HG03095 (cell line): Measurements from ENCODE around the gene BTN2A1.
A peak's percentile ranks its signal among the peaks of the same experiment; 100 is the strongest.
"Not testable (repeated sequence)": the region's sequence is repeated elsewhere in the genome, so short reads cannot be mapped to it uniquely, and the experiment has no call there.

Experiments used
- ATAC-seq: cut with Tn5 transposase; IDR thresholded peaks from one replicate; pipeline ENCODE4 v1.9.1; 2021; ENCODE audit warnings: moderate library complexity; ENCODE audit not compliant: unreplicated experiment

The BTN2A1 gene

DNA sequence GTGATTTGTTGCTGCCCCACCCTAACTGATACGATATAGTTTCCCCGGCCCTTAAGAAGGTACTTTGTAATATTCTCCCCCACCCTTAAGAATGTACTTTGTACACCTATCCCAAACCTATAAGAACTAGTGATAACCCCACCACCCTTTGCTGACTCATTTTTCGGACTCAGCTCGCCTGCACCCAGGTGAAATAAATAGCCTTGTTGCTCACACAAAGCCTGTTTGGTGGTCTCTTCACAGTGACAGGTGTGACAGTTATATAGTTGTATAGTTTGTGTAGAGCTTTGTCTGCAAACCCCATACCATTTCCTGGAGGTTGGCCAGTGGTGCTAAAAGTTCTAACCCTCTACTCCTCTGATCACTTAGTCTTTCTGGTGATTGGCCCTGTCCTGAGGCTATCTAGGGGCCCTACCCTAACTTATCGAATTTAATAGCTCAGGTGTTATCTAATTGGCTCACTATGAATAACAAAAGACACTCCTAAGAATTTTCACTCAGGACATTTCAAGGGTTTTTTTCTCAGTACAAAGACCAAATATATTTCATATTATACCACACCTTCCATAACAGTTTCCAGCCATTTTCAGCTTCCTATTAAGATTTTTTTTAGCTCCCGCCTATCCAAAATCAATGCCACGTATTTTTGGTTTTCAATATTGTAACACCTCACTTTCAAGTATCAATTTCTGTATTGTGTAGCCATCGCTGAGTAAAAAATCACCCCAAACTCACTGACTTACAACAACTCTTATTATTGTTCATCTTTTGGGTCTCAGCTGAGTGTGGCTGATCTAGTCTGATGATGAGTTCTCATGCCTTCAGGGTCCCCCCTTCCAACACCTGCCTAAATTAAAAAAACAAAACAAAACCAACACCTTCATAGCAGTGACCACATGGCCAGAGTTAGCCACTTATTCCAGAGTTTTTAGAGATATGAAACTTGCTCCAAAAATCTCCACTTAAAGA is 32.5 kb downstream of the BTN2A1 start:
- no peak for ATAC-seq

DNA sequence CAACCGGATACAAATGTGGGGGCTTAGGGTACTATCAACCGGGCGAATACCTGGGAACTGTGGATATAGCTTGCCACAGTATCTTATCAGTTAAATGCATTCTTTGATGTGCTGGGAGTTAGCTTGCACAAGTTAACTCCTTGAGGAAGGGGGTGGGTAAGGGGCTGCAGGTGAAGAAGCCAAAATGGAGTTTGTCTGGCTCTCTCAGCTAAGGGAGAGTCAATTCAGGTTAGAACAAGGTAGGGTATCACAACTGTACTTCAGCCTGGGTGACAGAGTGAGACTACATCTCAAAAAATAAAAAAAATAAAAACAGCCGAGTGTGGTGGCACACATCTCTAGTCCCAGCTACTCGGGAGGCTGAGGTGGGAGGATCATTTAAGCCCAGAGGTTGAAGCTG is 33.8 kb downstream of the BTN2A1 start:
- ATAC-seq: no peak

DNA sequence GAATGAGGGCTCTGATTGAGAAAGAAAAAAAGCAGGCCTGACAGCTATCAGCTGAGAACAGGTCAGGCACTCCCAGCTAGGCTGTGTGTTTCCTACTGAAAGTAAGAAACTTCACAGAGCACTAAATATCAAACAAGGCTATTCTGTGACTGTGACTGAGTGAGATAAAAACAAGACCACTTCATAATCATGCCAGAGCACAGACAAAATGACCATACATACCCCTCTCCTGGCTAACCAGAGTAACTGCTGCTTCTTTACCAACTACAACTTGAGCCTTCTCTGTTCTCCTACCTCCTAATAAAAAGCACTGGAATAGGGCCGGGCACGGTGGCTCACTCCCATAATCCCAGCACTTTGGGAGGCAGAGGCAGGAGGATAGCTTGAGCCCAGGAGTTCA is 35.5 kb downstream of the BTN2A1 start:
- ATAC-seq: no peak

DNA sequence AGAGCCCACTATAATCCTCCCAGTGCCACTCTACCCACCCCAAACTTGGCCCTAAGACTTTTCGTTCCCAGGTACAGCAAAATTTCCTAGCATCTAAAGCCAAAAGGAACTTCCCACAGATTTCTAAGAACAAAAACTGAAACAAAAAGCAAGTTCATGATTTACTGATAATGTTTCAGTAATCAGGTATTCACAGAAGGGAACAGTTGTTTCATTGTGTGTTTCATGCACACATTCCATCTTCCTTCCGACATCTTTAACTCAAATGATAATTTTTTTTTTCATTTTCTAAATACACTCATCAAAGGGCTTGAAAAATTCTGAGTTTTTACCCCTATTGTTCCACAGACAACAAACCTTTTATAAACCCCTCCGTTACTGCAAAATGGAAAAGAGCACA is 36.4 kb downstream of the BTN2A1 start:
- ATAC-seq: no peak

DNA sequence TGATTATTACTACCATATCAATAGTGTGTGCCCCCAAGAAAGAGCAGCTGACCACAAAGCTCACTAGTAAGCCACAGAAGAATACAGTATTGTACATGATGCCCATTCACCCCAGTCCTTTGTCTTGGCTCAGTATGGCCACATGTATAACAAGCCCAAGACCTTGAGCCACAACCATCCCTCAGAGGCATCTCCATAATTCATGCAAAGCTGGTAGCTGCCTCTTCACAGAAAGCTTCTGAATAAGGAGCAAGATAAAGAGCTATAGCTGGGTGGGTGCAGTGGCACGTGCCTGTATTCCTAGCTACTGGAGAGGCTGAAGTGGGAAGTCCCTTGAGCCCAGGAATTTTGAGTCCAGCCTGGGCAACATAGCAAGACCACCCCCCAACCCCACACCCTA is 37.5 kb downstream of the BTN2A1 start:
- no peak for ATAC-seq

DNA sequence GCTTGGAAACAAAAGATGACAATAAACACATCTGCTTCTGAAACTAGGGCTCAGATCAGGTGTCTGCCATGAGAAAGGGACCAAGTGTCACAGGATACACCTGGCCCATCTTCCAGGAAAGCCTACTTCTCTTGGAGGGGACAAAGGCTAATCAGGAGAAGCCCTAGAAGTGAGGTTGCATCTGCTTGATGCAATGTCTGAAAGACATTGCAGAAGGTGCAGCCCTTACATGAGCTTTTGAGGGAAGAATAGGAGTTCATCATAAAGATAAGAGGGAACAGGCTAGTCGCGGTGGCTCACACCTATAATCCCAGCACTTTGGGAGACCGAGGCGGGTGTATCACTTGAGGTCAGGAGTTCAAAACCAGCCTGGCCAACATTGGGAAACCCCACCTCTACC is 39.9 kb downstream of the BTN2A1 start:
- ATAC-seq: no peak

DNA sequence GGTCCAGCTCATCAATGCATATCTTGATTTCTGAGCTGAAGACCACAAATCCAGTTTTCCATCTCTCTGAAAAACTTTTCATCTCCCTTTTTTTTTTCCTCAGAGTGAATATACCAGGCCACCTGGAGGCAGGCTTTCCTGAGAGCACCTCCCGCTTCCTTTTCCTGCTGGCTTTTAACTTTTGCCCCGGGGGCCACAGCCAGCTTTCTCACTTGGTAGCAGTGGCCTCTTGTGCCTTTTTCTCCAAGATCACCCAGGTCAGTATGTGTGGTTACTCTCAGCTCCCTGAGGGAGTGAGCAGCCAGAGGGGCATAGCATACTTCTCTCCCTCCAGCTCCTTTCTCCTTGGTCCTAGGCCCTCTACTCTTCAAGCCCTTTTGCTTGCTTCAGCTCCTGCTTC is 42.3 kb downstream of the BTN2A1 start, which contains the start of gene BTN1A1:
TSS of gene BTN1A1 (plus strand) at position 202 of the 400 bp plus-strand sequence. CDS start 984 bp downstream, outside the sequence.
- no peak for ATAC-seq

DNA sequence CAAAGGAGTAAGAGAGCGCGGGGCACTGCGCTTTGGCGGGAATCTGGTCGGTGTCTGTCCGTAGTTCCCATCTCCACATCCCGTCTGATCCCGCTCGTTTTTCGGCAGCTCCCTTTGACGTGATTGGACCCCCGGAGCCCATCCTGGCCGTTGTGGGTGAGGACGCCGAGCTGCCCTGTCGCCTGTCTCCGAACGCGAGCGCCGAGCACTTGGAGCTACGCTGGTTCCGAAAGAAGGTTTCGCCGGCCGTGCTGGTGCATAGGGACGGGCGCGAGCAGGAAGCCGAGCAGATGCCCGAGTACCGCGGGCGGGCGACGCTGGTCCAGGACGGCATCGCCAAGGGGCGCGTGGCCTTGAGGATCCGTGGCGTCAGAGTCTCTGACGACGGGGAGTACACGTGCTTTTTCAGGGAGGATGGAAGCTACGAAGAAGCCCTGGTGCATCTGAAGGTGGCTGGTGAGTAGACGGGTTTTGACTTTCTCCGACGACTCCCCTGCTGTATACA is 43.8 kb downstream of the BTN2A1 start:
- no peak for ATAC-seq

DNA sequence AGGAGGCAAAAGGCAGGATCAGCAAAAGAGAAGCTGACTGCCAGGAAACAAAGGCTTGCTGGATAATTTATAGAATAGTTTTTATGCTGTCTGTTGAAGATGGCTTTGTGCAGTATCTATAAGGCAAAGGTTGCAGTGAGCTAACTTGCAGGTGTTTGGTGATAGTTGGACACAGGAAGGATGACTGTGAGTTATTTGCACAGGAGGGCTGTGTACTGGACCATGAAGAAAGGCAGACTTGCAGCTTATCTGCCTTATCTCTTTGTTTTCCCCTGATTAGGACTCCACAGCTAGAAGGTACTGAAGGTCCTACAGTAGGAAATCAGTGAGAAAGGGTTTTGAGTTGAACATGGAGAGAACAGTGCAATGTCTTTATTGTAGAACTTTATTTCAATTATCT is 44.4 kb downstream of the BTN2A1 start:
- ATAC-seq: peak; percentile 72

DNA sequence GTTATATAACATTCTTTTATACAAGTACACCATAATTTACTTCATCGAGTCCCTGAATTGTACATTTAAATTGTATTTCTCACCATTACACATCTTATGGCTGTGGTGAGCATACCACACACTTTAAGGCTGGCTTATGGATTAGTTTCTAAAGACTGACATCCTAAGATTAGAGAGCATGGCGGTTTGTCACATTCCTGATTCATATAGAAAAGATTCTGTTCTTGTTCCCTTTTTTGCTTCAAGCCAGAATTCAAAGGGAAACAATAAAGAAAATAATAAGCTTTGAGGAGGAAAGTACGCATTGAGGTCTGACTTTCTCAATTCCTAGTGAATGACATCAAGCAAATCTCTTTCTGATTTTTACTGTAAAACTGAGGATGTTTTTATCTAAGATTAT is 44.9 kb downstream of the BTN2A1 start:
- ATAC-seq: no peak

DNA sequence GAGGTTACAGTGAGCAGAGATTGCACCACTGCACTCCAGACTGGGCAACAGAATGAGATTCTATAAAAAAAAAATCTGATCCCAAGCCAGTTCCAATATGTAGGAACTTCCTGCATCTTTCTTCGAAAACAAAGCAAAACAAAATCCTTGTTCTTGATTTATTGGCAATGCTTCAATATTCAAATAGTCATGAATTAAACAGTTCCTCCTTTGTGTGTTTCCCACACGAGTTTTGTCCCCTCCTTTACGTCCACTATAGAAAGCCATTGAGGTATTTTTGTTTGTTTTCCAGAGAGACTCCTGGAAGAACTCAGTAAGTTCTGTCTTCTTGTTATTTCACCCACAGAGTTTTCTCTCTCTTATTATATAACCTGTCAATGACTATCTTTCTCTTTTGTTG is 49.9 kb downstream of the BTN2A1 start:
- ATAC-seq: no peak

DNA sequence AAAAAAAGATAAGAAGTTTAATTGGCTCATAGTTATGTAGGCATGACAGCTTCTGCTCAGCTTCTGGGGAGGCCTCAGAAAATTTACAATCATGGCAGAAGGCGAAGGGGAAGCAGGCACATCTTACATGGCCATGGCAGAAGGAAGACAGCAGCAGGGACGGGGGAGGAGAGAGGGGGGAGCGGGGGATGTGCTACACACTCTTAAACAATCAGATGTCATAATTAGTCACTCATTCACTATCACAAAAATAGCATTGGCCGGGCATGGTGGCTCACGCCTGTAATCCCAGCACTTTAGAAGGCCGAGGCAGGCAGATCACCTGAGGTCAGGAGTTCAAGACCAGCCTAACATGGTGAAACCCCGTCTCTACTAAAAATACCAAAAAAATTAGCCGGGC is 53.3 kb downstream of the BTN2A1 start:
- not testable (repeated sequence) for ATAC-seq

DNA sequence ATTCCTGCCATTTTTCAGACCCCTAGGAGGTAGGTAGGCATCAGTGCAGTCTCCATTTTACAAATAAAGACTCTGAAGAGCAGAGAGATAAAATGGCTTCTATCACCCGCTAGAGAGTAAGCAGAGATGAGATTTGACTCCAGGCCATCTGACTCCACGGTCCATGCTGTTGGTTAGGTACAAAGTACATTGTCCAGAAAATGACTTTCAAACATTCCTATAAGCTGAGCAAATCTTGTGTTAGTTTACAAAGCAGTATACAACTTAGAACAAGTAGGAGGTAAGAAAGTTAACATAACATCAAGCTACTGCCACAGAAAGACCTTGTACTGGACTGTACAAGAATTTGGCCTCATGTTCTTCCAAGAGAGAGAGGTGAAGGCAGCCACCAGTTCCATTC is 57.2 kb downstream of the BTN2A1 start:
- ATAC-seq: no peak

DNA sequence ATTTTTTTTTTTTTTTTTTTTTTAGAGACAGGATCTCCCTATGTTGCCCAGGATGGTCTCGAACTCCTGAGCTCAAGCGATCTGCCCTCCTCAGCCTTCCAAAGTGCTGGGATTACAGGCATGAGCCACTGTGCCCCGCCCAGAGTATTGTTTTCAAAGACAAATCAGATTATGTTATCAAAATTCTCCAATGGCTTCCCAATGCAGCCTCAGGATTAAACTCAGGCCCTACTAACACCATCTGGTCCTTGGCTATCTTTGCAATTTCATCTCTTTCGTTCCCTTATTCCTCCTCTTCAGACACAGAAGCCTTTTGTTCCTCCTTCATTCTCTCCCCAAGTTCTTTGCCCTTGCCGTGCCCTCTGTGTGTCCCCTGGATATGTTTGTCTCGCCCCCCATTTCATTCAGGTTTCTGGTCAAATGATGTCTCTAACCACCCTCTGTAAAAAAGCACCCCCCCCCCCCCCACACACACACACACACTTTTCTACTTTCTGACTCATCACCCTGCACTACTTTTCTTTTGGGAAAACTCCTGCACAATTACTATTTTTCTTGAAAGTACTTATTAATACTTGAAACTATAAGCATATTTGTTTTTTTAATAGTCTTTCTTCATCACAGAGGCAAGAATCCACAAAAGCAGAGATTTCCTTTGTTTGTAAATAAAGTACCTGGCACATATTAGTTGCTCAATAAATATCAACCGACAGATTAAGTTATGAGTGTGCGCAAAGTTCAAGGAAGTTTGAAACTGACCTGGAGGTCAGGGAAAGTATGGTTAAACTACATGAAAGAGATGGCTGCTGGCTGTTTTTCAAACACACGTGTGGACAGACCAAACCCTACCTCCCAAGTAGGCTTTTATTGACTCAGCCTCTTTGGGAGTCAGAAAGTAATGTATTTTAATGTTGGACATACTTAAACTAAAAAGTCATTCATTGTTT is 59.0 kb downstream of the BTN2A1 start:
- ATAC-seq: no peak
